Endothelial cell (in vitro differentiated cells): ENCODE results near the gene CCDC160. TPM values are rescaled to one million over a fixed set of nuclear protein-coding genes. Genes with fewer than 3 reads are reported as not detected.

Experiments
- DNase-seq: peaks from one replicate; pipeline ENCODE4 v3.0.0; 2021; ENCODE audit warnings: low spot score
- H3K27ac Mint-ChIP-seq: one replicate; pipeline ENCODE4 v1.8.0; 2021; ENCODE audit warnings: mixed read lengths, inconsistent platforms; ENCODE audit not compliant: unreplicated experiment
- H3K27me3 Mint-ChIP-seq: one replicate; pipeline ENCODE4 v1.8.0; 2021; ENCODE audit warnings: mild to moderate bottlenecking, moderate library complexity, mixed read lengths, inconsistent platforms; ENCODE audit not compliant: unreplicated experiment
- H3K36me3 Mint-ChIP-seq: one replicate; pipeline ENCODE4 v1.8.0; 2021; ENCODE audit warnings: mild to moderate bottlenecking, low read depth, mixed read lengths, inconsistent platforms; ENCODE audit not compliant: unreplicated experiment
- H3K4me1 Mint-ChIP-seq: one replicate; pipeline ENCODE4 v1.8.0; 2021; ENCODE audit warnings: mild to moderate bottlenecking, mixed read lengths, inconsistent platforms; ENCODE audit not compliant: unreplicated experiment
- H3K4me3 Mint-ChIP-seq: one replicate; pipeline ENCODE4 v1.8.0; 2021; ENCODE audit warnings: mild to moderate bottlenecking, mixed read lengths, inconsistent platforms; ENCODE audit not compliant: unreplicated experiment
- H3K9me3 Mint-ChIP-seq: one replicate; pipeline ENCODE4 v1.8.0; 2021; ENCODE audit warnings: mixed read lengths, inconsistent platforms; ENCODE audit not compliant: unreplicated experiment
- CTCF ChIP-seq: fragments of 200-600 bp; sonication (generic); IDR thresholded peaks from one replicate; pipeline ENCODE4 v1.5.0; 2021; ENCODE audit warnings: antibody characterized with exemption; ENCODE audit not compliant: unreplicated experiment
- total RNA-seq: library from RNA; stranded (reverse); fragmentation: NEBNext Ultra II Directional; extraction: Animal tissue kit (Norgen Biotek cat#: 25700); gene quantifications from one replicate; pipeline ENCODE4 v1.2.1, GENCODE V29; 2021; ENCODE audit not compliant: unreplicated experiment

CCDC160 gene
- total RNA-seq, 1 donor from 2014 or later = 2.2 TPM

- no peak for TF ChIP-seq CTCF
- no peak for DNase-seq
- Mint-ChIP-seq H3K36me3 (no peaks in the 10 kb centered on the region), H3K9me3 (no peaks in the 10 kb centered on the region), H3K4me3 (no peak overlapping the region), H3K27ac (no peak overlapping the region), H3K27me3 (peaks cover 1% of the 10 kb centered on the region), H3K4me1 (peaks cover 24% of the 10 kb centered on the region)
Measured at GRCh38 chrX:134241960-134242619, 5.1 kb downstream of the CCDC160 start.

GRCh38 chrX:134244043-134244442, 7.1 kb downstream of the CCDC160 start:
- peaks cover 14% of the 10 kb centered on the region for H3K4me1 Mint-ChIP-seq
- H3K9me3 Mint-ChIP-seq = no peaks in the 10 kb centered on the region
- H3K27ac Mint-ChIP-seq = no peak overlapping the region
- peaks cover 1% of the 10 kb centered on the region for H3K27me3 Mint-ChIP-seq
- no peak overlapping the region for H3K4me3 Mint-ChIP-seq
- TF ChIP-seq CTCF = no peak
- DNase-seq = no peak
- H3K36me3 Mint-ChIP-seq = no peaks in the 10 kb centered on the region

GRCh38 chrX:134246282-134246681, 9.3 kb downstream of the CCDC160 start:
- H3K27me3 Mint-ChIP-seq = no peaks in the 10 kb centered on the region
- no peak overlapping the region for H3K27ac Mint-ChIP-seq
- DNase-seq = no peak
- no peak for TF ChIP-seq CTCF
- H3K4me3 Mint-ChIP-seq = no peak overlapping the region
- no peaks in the 10 kb centered on the region for H3K36me3 Mint-ChIP-seq
- H3K9me3 Mint-ChIP-seq = no peaks in the 10 kb centered on the region
- H3K4me1 Mint-ChIP-seq = peaks cover 3% of the 10 kb centered on the region

- Mint-ChIP-seq H3K9me3 (no peaks in the 10 kb centered on the region), H3K36me3 (no peaks in the 10 kb centered on the region), H3K27me3 (no peaks in the 10 kb centered on the region), H3K27ac (no peak overlapping the region), H3K4me1 (no peaks in the 10 kb centered on the region), H3K4me3 (no peak overlapping the region)
- TF ChIP-seq CTCF = no peak
- DNase-seq = no peak
Measured at GRCh38 chrX:134247492-134247891, 10.5 kb downstream of the CCDC160 start.

- DNase-seq = no peak
- Mint-ChIP-seq H3K36me3 (no peaks in the 10 kb centered on the region), H3K4me1 (no peaks in the 10 kb centered on the region), H3K9me3 (no peaks in the 10 kb centered on the region), H3K27me3 (no peaks in the 10 kb centered on the region), H3K27ac (no peak overlapping the region), H3K4me3 (no peak overlapping the region)
- TF ChIP-seq CTCF = no peak
Measured at GRCh38 chrX:134249241-134249640, 12.3 kb downstream of the CCDC160 start.
